ENCODE results near the gene SLU7.

Gene SLU7

GRCh38 chr5:160451281-160451680 lies 32.4 kb upstream of the SLU7 start:
- TF ChIP-seq POLR2AphosphoS5 (IDR thresholded peaks at IDR 0.05; ENCODE audit: low read depth) (no peak), SPI1 (IDR thresholded peaks at IDR 0.05; ENCODE audit: borderline replicate concordance, low read depth) (no peak), GABPA (IDR thresholded peaks at IDR 0.05; ENCODE audit: low read depth) (no peak)
- TF ChIP-seq, protein P1, sequence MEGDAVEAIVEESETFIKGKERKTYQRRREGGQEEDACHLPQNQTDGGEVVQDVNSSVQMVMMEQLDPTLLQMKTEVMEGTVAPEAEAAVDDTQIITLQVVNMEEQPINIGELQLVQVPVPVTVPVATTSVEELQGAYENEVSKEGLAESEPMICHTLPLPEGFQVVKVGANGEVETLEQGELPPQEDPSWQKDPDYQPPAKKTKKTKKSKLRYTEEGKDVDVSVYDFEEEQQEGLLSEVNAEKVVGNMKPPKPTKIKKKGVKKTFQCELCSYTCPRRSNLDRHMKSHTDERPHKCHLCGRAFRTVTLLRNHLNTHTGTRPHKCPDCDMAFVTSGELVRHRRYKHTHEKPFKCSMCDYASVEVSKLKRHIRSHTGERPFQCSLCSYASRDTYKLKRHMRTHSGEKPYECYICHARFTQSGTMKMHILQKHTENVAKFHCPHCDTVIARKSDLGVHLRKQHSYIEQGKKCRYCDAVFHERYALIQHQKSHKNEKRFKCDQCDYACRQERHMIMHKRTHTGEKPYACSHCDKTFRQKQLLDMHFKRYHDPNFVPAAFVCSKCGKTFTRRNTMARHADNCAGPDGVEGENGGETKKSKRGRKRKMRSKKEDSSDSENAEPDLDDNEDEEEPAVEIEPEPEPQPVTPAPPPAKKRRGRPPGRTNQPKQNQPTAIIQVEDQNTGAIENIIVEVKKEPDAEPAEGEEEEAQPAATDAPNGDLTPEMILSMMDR (IDR thresholded peaks at IDR 0.05; ENCODE audit: insufficient read depth, low read length), result no peak
- TF ChIP-seq, protein P2, sequence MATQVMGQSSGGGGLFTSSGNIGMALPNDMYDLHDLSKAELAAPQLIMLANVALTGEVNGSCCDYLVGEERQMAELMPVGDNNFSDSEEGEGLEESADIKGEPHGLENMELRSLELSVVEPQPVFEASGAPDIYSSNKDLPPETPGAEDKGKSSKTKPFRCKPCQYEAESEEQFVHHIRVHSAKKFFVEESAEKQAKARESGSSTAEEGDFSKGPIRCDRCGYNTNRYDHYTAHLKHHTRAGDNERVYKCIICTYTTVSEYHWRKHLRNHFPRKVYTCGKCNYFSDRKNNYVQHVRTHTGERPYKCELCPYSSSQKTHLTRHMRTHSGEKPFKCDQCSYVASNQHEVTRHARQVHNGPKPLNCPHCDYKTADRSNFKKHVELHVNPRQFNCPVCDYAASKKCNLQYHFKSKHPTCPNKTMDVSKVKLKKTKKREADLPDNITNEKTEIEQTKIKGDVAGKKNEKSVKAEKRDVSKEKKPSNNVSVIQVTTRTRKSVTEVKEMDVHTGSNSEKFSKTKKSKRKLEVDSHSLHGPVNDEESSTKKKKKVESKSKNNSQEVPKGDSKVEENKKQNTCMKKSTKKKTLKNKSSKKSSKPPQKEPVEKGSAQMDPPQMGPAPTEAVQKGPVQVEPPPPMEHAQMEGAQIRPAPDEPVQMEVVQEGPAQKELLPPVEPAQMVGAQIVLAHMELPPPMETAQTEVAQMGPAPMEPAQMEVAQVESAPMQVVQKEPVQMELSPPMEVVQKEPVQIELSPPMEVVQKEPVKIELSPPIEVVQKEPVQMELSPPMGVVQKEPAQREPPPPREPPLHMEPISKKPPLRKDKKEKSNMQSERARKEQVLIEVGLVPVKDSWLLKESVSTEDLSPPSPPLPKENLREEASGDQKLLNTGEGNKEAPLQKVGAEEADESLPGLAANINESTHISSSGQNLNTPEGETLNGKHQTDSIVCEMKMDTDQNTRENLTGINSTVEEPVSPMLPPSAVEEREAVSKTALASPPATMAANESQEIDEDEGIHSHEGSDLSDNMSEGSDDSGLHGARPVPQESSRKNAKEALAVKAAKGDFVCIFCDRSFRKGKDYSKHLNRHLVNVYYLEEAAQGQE (IDR thresholded peaks at IDR 0.05; ENCODE audit: insufficient replicate concordance, low read depth), result no peak
- DNase-seq (ENCODE audit: low read depth in 1 of 2, low spot score in 1 of 2), result no peak

DNA sequence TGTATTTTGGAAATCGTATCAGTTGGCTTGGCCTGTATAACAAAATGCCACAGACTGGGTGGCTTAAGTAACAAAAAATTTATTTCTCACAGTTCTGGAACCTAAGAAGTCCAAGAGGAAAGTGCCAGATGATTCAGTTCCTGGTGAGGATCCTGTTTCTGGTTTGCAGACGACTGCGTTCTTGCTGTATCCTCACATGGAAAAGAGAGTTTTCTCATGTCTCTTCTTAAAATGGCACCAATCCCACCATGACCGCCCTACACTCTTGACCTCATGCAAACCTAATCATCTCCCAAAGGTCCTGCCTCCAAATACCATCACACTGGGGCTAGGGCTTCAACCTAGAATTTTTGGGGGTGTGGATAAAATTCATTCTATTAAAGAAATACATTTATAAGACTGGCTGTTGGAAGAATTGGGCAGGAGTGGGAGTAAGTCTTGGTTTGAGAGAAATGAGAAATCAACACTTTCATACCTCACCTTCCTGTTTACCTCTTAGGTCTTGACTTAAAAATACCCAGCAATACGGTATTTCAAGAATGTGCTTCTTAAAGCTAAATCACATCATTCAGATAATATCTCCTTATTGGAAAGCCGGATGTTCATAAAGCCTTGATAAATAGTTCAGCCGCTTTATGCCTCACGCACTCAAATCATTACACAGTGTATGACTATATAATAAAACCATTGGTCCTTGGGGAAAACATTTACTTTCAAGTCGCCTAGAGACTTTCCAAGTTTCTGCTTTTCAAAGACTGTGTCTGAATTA lies 31.5 kb upstream of the SLU7 start:
- TF ChIP-seq, protein P2 (IDR thresholded peaks at IDR 0.05; ENCODE audit: insufficient replicate concordance, low read depth), result no peak
- TF ChIP-seq SPI1 (IDR thresholded peaks at IDR 0.05; ENCODE audit: borderline replicate concordance, low read depth), result no peak
- TF ChIP-seq, protein P1 (IDR thresholded peaks at IDR 0.05; ENCODE audit: insufficient read depth, low read length), result no peak
- TF ChIP-seq GABPA (IDR thresholded peaks at IDR 0.05; ENCODE audit: low read depth), result no peak
- no peak for TF ChIP-seq POLR2AphosphoS5 (IDR thresholded peaks at IDR 0.05; ENCODE audit: low read depth)
- H3K27ac ChIP-seq (replicated peaks), result no peak overlapping the region
- no peak overlapping the region for H3K4me3 ChIP-seq (replicated peaks; ENCODE audit: insufficient read depth, low read length)
- H3K27me3 ChIP-seq (ENCODE audit: insufficient read depth, poor library complexity, severe bottlenecking), result no peaks in the 10 kb centered on the region
- DNase-seq (ENCODE audit: low read depth in 1 of 2, low spot score in 1 of 2), result no peak

More at GRCh38 chr5:160451281-160451680, 32.4 kb upstream of the SLU7 start:
- Histone ChIP-seq H3K27me3 (ENCODE audit: insufficient read depth, poor library complexity, severe bottlenecking) (no peaks in the 10 kb centered on the region), H3K27ac (replicated peaks) (no peak overlapping the region), H3K4me3 (replicated peaks; ENCODE audit: insufficient read depth, low read length) (no peak overlapping the region)

DNA sequence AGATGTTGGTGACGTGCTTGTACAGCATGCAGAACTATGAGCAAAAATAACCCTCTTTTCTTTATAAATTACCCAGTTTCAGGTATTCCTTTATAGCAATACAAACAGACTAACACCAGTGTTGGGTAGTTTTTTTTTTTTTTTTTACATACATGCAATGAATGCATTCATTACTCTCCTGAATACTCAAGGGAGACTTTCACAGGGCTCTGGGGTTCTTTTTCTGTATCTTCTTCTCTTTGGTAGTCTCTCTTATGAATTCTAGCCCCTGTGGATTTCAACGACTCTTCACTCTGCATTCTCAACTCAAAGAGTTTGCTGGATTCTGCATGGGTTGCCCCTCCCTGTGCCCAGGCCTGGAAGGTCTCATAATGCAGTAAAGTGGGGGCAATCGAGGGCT lies 30.6 kb upstream of the SLU7 start:
- TF ChIP-seq GABPA (IDR thresholded peaks at IDR 0.05; ENCODE audit: low read depth) (no peak), POLR2AphosphoS5 (IDR thresholded peaks at IDR 0.05; ENCODE audit: low read depth) (no peak), SPI1 (IDR thresholded peaks at IDR 0.05; ENCODE audit: borderline replicate concordance, low read depth) (no peak)
- TF ChIP-seq, protein P2 (IDR thresholded peaks at IDR 0.05; ENCODE audit: insufficient replicate concordance, low read depth), result no peak
- TF ChIP-seq, protein P1 (IDR thresholded peaks at IDR 0.05; ENCODE audit: insufficient read depth, low read length), result no peak
- no peak overlapping the region for H3K27ac ChIP-seq (replicated peaks)
- no peak overlapping the region for H3K4me3 ChIP-seq (replicated peaks; ENCODE audit: insufficient read depth, low read length)
- no peaks in the 10 kb centered on the region for H3K27me3 ChIP-seq (ENCODE audit: insufficient read depth, poor library complexity, severe bottlenecking)
- no peak for DNase-seq (ENCODE audit: low read depth in 1 of 2, low spot score in 1 of 2)
